CD14-positive monocyte (primary cell): ENCODE data around the gene DNAJC6. TPM values are rescaled to one million over a fixed set of nuclear protein-coding genes. Genes with fewer than 3 reads are reported as not detected.
A peak's percentile ranks its signal among the peaks of the same experiment; 100 is the strongest.

Source experiments
- DNase-seq, 3 donors: peaks; one replicate each; pipeline ENCODE4 v3.0.0-alpha.2; 2011 to 2022
- H2AFZ ChIP-seq: 2 replicates; pipeline ENCODE4 v1.6.0; 2012; ENCODE audit warnings: mild to moderate bottlenecking, low read depth, low read length, inconsistent platforms; ENCODE audit not compliant: insufficient read depth, poor library complexity, severe bottlenecking
- H3K27ac ChIP-seq, 2 donors: 1 replicate in 1 of 2; 2 replicates in 1 of 2; pipeline ENCODE4 v1.5.1; 2012 to 2013; ENCODE audit warnings: low read length in 2 of 2, control low read depth in 1 of 2, inconsistent platforms in 1 of 2, low read depth in 1 of 2, mild to moderate bottlenecking in 1 of 2
- H3K27me3 ChIP-seq, 2 donors: one replicate each; pipeline versions ENCODE4 v1.6.0 to v1.6.1; 2011 to 2013; ENCODE audit warnings: low read length in 2 of 2; ENCODE audit not compliant: control insufficient read depth in 2 of 2, insufficient read depth in 2 of 2
- H3K36me3 ChIP-seq, 2 donors: replicated peaks in 1 of 2; 1 replicate in 1 of 2; 2 replicates in 1 of 2; pipeline versions ENCODE4 v1.5.1 to v1.6.1; 2012 to 2013; ENCODE audit warnings: low read length in 2 of 2, control low read depth in 1 of 2, inconsistent platforms in 1 of 2, mild to moderate bottlenecking in 1 of 2; ENCODE audit not compliant: insufficient read depth in 2 of 2, control insufficient read depth in 1 of 2
- H3K4me1 ChIP-seq, 2 donors: 1 replicate in 1 of 2; 2 replicates in 1 of 2; pipeline versions ENCODE4 v1.5.1 to v1.6.1; 2012 to 2013; ENCODE audit warnings: low read length in 2 of 2, control low read depth in 1 of 2, inconsistent platforms in 1 of 2, mild to moderate bottlenecking in 1 of 2, moderate library complexity in 1 of 2; ENCODE audit not compliant: insufficient read depth in 2 of 2, control insufficient read depth in 1 of 2
- H3K4me2 ChIP-seq: replicated peaks from 2 replicates; pipeline ENCODE3; 2012; ENCODE audit warnings: low read length, moderate library complexity, mild to moderate bottlenecking; ENCODE audit not compliant: poor library complexity, severe bottlenecking; ENCODE audit errors: extremely low read depth
- H3K4me3 ChIP-seq, 3 experiments: fragments of 200-600 bp in 1 of 3; sonication (generic) in 1 of 3; replicated peaks in 1 of 3; 1 replicate in 2 of 3; 2 replicates in 1 of 3; pipeline ENCODE4 v1.5.1; 2011 to 2013; ENCODE audit warnings: low read length in 3 of 3, mild to moderate bottlenecking in 3 of 3, control low read depth in 2 of 3, low read depth in 2 of 3, inconsistent platforms in 1 of 3, moderate library complexity in 1 of 3
- H3K79me2 ChIP-seq: 2 replicates; pipeline ENCODE4 v1.6.0; 2012; ENCODE audit warnings: mild to moderate bottlenecking, control low read depth, inconsistent platforms, low read length, moderate library complexity; ENCODE audit not compliant: insufficient read depth
- H3K9ac ChIP-seq: 2 replicates; pipeline ENCODE4 v1.6.0; 2017; ENCODE audit warnings: low read length, mild to moderate bottlenecking; ENCODE audit not compliant: insufficient read depth, poor library complexity, severe bottlenecking
- H3K9me3 ChIP-seq, 2 donors: replicated peaks in 1 of 2; 1 replicate in 1 of 2; 2 replicates in 1 of 2; pipeline versions ENCODE4 v1.5.1 to v1.6.1; 2012 to 2013; ENCODE audit warnings: low read length in 2 of 2, control low read depth in 1 of 2; ENCODE audit not compliant: control insufficient read depth in 1 of 2, insufficient read depth in 1 of 2
- H4K20me1 ChIP-seq: 2 replicates; pipeline ENCODE4 v1.6.0; 2012; ENCODE audit warnings: mild to moderate bottlenecking, low read length, control low read depth, moderate library complexity; ENCODE audit not compliant: insufficient read depth
- H3K27ac Mint-ChIP-seq, 7 donors: one replicate each; pipeline ENCODE4 v1.8.0; 2020; ENCODE audit warnings: mild to moderate bottlenecking in 7 of 7, mixed read lengths in 7 of 7, moderate library complexity in 6 of 7, inconsistent platforms in 2 of 7
- H3K27me3 Mint-ChIP-seq, 3 donors: one replicate each; pipeline ENCODE4 v1.8.0; 2021 to 2022; ENCODE audit warnings: low read depth in 3 of 3, mild to moderate bottlenecking in 3 of 3, mixed read lengths in 3 of 3, moderate library complexity in 3 of 3, inconsistent platforms in 1 of 3
- H3K36me3 Mint-ChIP-seq, 2 donors: one replicate each; pipeline ENCODE4 v1.8.0; 2020; ENCODE audit warnings: mixed read lengths in 2 of 2, inconsistent platforms in 1 of 2, mild to moderate bottlenecking in 1 of 2
- H3K4me1 Mint-ChIP-seq: one replicate; pipeline ENCODE4 v1.8.0; 2020; ENCODE audit warnings: mild to moderate bottlenecking, mixed read lengths
- H3K4me3 Mint-ChIP-seq, 2 donors: one replicate each; pipeline ENCODE4 v1.8.0; 2020; ENCODE audit warnings: mild to moderate bottlenecking in 2 of 2, mixed read lengths in 2 of 2, moderate library complexity in 1 of 2
- H3K9me3 Mint-ChIP-seq, 7 donors: one replicate each; pipeline ENCODE4 v1.8.0; 2020 to 2022; ENCODE audit warnings: mixed read lengths in 7 of 7, mild to moderate bottlenecking in 6 of 7, moderate library complexity in 6 of 7, inconsistent platforms in 2 of 7
- CTCF ChIP-seq: fragments of 200-600 bp; IDR thresholded peaks from one replicate; pipeline ENCODE4 v1.8.0; 2022; ENCODE audit warnings: antibody characterized with exemption, mild to moderate bottlenecking
- WGBS: methylation state at CpG from one replicate; pipeline ENCODE4 v1.1.5; 2013; ENCODE audit warnings: missing lambda C conversion rate; ENCODE audit not compliant: insufficient coverage; 5-methylcytosine and 5-hydroxymethylcytosine counted together
- intact Hi-C, 2 donors: fragments of 100-400 bp; cut with micrococcal nuclease; formaldehyde crosslinking; loops; one replicate each; pipeline versions ENCODE4 v1.15.0 to v1.15.1; 2023
- polyA plus RNA-seq, 3 donors: library from polyadenylated mRNA; depleted of rRNA in 1 of 3; unstranded in 2 of 3; stranded (reverse) in 1 of 3; fragments of 300-500 nt in 2 of 3; fragments of >200 nt in 1 of 3; fragmentation: Illumina TruSeq in 2 of 3; gene quantifications; 1 replicate in 2 of 3; 2 replicates in 1 of 3; pipeline ENCODE4 v1.2.3, GENCODE V29; 2012 to 2021

The DNAJC6 gene
- polyA plus RNA-seq, 3 donors, result 0.05 TPM; not detected in 2

- Mint-ChIP-seq H3K4me3 (peak overlapping the region; percentile 72 to 89), H3K36me3 (peaks cover 0 to 5% of the 10 kb centered on the region in 2 donors), H3K9me3 (peaks cover 0 to 2% (median 0%) of the 10 kb centered on the region in 7 donors), H3K27ac (no peak overlapping the region), H3K4me1 (peaks cover 22% of the 10 kb centered on the region), H3K27me3 (peaks cover 18 to 37% (median 30%) of the 10 kb centered on the region in 3 donors)
- H2AFZ ChIP-seq, result peak overlapping the region; percentile 82
- DNase-seq, result peak in 2 of 3 donors; percentile 16 to 28
- H3K9me3 ChIP-seq, result no peaks in the 10 kb centered on the region
- H3K9ac ChIP-seq, result peak overlapping the region; percentile 35
- peak overlapping the region; percentile 10 to 71 (median 43) for H3K4me3 ChIP-seq
- 1% methylated on average over 52 of the region's 59 CpGs for WGBS
- peak overlapping the region; percentile 84 for H3K4me2 ChIP-seq
- TF ChIP-seq CTCF, result no peak
- H3K79me2 ChIP-seq, result no peaks in the 10 kb centered on the region
- intact Hi-C loops, result no loop called here
- peaks cover 12 to 31% of the 10 kb centered on the region in 2 donors for H3K27me3 ChIP-seq
- H3K36me3 ChIP-seq, result no peaks in the 10 kb centered on the region
- H3K27ac ChIP-seq, result no peak overlapping the region
- H4K20me1 ChIP-seq, result no peaks in the 10 kb centered on the region
- H3K4me1 ChIP-seq, result peaks cover 17 to 22% of the 10 kb centered on the region in 2 donors
These were observed 43.5 kb upstream of the DNAJC6 start for GRCh38 chr1:65265651-65266351.

GRCh38 chr1:65266476-65266875 lies 42.9 kb upstream of the DNAJC6 start:
- no peak overlapping the region for H3K9ac ChIP-seq
- peaks cover 0 to 5% of the 10 kb centered on the region in 2 donors for H3K36me3 Mint-ChIP-seq
- no peaks in the 10 kb centered on the region for H4K20me1 ChIP-seq
- peaks cover 17 to 22% of the 10 kb centered on the region in 2 donors for H3K4me1 ChIP-seq
- no peaks in the 10 kb centered on the region for H3K36me3 ChIP-seq
- H3K27me3 Mint-ChIP-seq, result peaks cover 18 to 37% (median 30%) of the 10 kb centered on the region in 3 donors
- no peak overlapping the region for H3K27ac Mint-ChIP-seq
- TF ChIP-seq CTCF, result no peak
- H3K27ac ChIP-seq, result no peak overlapping the region
- H2AFZ ChIP-seq, result no peak overlapping the region
- H3K9me3 ChIP-seq, result no peaks in the 10 kb centered on the region
- WGBS, result no CpG with 5 or more reads among the region's 1 CpG
- no peak overlapping the region for H3K4me3 ChIP-seq
- H3K79me2 ChIP-seq, result no peaks in the 10 kb centered on the region
- intact Hi-C loops, result no loop called here
- peaks cover 22% of the 10 kb centered on the region for H3K4me1 Mint-ChIP-seq
- H3K4me2 ChIP-seq, result peak overlapping the region; percentile 84
- H3K27me3 ChIP-seq, result peaks cover 12 to 31% of the 10 kb centered on the region in 2 donors
- DNase-seq, result no peak
- peaks cover 0 to 2% (median 0%) of the 10 kb centered on the region in 7 donors for H3K9me3 Mint-ChIP-seq
- peak overlapping the region; percentile 2 to 89 for H3K4me3 Mint-ChIP-seq
